Measurements from ENCODE around the gene TPSG1.

The TPSG1 gene

GRCh38 chr16:1174477-1175357 is 50.4 kb downstream of the TPSG1 start:
- no peak for DNase-seq

GRCh38 chr16:1173788-1174451 is 51.1 kb downstream of the TPSG1 start:
- no peak for DNase-seq

- no peak for DNase-seq
Measured at GRCh38 chr16:1172651-1173050, 52.4 kb downstream of the TPSG1 start.

GRCh38 chr16:1171854-1172428 is 53.1 kb downstream of the TPSG1 start:
- DNase-seq: no peak
